Prostate gland (tissue), 1 donor: ENCODE measurements around the gene PLXDC1.

Source experiments
- POLR2A ChIP-seq: fragments of 450-650 bp; IDR thresholded peaks from one replicate; pipeline ENCODE4 v1.6.1; 2016; ENCODE audit warnings: antibody characterized with exemption, mild to moderate bottlenecking
- POLR2AphosphoS5 ChIP-seq: sonication (generic); formaldehyde crosslinking; IDR thresholded peaks from one replicate; pipeline ENCODE4 v1.6.1; 2017; ENCODE audit warnings: antibody characterized with exemption

GRCh38 chr17:39077252-39077651, 74.2 kb downstream of the PLXDC1 start:
- no peak for TF ChIP-seq POLR2AphosphoS5
- TF ChIP-seq POLR2A: no peak
